GM21717 (cell line): ENCODE results near the gene FGF18.
"Not testable (repeated sequence)": the region's sequence is repeated elsewhere in the genome, so short reads cannot be mapped to it uniquely, and the experiment has no call there.

ENCODE experiments used
- ATAC-seq: cut with Tn5 transposase; IDR thresholded peaks from one replicate; pipeline ENCODE4 v1.9.1; 2021; ENCODE audit warnings: mild to moderate bottlenecking, moderate library complexity; ENCODE audit not compliant: unreplicated experiment

FGF18 gene

DNA sequence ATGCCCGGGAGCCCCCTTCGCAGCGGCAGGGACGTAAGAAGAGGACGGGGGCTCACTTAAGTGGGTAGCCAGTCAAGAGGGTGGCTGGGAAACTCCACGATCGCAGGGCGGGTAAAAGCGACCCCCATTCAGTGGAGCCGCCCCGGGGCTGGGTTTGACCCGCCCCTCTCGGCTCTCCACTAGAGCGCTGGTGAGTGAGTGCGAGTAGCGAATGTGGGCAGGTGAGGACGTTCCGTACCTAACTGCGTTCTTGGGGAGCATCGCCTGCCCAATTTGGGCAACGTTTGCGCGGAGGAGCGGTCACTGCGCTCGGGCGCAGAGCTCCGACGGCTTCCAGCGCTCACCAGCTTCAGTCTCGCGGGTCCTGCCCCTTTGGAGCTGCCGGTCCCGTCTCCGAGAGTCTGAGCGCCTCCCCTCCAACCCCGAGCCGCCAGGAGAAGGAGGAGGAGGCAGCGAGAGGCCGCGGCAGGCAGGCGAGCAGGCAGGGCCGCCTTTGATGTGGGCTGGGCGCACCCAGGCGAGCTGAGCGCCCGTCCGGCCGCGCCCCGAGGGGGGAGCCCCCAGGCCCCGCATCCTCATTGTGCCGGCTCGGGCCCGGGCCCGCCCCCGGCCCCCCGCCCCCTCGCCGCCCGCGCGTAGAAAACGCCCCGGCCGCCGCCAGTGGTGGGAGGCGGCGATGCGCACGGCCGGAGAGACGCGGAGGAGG, at the start of gene FGF18:
Gene FGF18, plus strand, starts transcription at position 666 of the 706 bp plus-strand sequence. CDS start 553 bp downstream, outside the sequence.
- ATAC-seq: peak; percentile 45

GRCh38 chr5:171369898-171370297, 49.5 kb upstream of the FGF18 start:
- no peak for ATAC-seq

- not testable (repeated sequence) for ATAC-seq
These were observed 48.6 kb upstream of the FGF18 start for GRCh38 chr5:171370881-171371280.

- ATAC-seq: no peak
These were observed 48.1 kb upstream of the FGF18 start for GRCh38 chr5:171371326-171371725.

DNA sequence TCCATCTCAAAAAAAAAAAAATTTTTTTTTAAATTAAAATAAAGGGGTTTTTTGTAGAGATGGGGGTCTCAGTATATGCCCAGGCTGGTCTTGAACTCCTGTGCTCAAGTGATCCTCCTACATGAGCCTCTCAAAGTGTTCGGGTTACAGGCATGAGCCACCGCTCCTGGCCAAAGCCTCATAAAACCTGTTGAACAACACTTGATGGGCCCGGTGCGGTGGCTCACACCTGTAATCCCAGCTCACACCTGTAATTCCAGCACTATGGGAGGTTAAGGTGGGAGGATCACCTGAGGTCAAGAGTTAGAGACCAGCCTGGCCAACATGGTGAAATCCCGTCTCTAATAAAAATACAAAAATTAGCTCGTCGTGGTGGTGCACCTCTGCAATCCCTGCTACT, 39.5 kb upstream of the FGF18 start:
- ATAC-seq: no peak

DNA sequence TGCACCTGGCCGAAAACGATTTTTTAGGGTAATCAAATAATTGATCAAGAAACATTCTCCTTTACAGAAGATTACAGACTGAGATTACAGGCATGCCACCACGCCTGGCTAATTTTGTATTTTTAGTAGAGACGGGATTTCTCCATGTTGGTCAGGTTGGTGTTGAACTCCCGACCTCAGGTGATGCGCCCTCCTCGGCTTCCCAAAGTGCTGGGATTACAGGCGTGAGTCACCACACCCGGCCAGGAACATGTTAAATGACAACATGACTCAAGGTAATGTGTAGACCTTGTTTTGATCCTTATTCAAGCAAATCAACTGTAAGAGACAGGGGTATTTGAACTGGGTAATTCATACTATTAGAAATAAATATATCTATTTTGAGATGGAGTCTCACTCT, 35.0 kb upstream of the FGF18 start:
- not testable (repeated sequence) for ATAC-seq

DNA sequence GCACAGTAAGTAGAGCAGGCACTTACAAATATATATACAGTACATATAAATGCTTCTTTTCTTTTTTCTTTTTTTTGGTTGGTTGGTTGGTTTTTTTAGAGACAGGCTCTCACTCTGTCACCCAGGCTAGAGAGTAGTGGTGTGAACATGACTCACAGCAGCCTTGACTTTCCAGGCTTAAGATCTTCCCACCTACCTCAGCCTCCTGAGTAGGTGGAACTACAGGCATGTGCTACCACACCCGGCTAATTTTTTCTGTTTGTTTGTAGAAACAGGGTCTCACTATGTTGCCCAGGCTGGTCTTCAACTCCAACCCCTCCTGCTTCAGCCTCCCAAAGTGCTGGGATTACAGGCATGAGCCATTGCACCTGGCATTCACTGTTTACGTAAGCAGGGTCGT, 34.4 kb upstream of the FGF18 start:
- ATAC-seq: not testable (repeated sequence)

DNA sequence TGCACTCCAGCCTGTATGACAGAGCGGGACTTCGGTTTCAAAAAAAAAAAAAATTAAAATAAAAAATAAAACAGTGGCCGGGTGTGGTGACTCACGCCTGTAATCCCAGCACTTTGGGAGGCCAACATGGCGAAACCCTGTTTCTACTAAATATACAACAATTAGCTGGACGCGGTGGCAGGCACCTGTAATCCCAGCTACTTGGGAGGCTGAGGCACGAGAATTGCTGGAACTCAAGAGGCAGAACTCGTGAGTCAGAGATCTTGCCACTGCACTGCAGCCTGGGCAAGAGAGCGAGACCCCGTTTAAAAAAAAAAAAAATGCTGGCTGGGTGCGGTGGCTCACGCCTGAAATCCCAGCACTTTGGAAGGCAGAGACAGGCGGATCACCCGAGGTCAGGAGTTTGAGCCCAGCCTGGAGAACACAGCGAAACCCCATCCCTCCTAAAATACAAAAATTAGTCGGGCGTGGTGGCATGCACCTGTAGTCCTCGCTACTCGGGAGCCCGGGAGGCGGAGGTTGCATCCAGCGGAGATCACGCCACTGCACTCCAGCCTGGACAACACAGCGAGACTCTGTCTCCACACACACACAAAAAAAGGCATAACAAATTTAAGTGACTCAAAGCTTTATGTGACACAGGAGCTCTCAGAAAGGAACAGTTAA, 33.3 kb upstream of the FGF18 start:
- no peak for ATAC-seq

- peak; percentile 1 for ATAC-seq
These were observed 32.5 kb upstream of the FGF18 start for GRCh38 chr5:171386861-171387344.

DNA sequence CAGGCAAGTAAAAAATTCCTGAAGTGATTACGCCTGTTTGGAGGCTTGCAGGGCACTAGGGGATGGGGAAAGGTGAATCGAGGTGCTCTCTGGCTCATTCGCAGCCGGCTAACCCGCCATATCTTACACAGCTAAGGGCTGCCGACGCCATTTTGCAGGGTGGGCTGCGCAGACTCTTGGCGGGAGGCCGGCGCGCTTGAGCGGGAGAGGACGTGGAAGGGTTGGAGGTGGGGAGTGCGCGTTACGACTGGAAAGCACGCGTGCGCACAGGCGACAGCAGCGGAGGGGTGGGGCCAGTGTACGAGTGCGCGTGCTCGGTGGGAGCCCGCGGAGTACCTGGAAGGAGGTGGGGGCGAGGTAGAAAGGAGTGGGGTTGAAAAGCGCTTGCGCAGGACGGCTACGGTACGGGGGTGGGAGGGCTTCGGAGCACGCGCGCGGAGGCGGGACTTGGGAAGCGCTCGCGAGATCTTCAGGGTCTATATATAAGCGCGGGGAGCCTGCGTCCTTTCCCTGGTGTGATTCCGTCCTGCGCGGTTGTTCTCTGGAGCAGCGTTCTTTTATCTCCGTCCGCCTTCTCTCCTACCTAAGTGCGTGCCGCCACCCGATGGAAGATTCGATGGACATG, 32.0 kb upstream of the FGF18 start, which contains the start of gene NPM1:
Gene NPM1, plus strand, starts transcription at position 505 of the 625 bp plus-strand sequence. Its CDS starts 100 bp downstream, at position 605.
- peak; percentile 80 for ATAC-seq

GRCh38 chr5:171387970-171388815, 31.3 kb upstream of the FGF18 start:
- ATAC-seq: peak; percentile 34

- peak; percentile 1 for ATAC-seq
These were observed 30.7 kb upstream of the FGF18 start for GRCh38 chr5:171388816-171389168.

- ATAC-seq: no peak
These were observed 28.4 kb upstream of the FGF18 start for GRCh38 chr5:171390883-171391677.

DNA sequence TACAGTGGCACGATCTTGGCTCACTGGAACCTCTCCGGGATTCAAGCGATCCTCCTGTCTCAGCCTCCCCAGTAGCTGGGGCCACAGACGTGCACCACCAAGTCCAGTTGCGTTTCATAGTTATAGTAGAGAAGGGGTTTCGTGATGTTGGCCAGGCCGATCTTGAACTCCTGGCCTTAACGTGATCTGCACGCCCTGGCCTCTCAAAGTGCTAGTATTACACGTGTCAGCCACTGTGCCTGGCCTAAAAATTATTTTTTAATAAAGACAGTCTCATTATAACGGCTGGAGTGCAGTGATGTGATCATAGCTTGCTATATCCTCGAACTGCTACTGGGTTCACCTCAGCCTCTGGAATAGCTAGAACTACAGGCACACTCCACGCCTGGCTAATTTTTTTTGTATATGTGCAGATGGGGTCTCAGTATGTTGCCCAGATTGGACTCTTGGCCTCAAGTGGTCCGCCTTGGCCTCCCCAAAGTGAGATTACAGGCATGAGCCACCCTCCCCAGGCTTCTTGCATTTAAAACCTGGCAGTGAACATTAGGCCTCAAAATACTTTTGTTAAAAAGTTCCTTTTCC, 27.4 kb upstream of the FGF18 start:
- ATAC-seq: no peak

DNA sequence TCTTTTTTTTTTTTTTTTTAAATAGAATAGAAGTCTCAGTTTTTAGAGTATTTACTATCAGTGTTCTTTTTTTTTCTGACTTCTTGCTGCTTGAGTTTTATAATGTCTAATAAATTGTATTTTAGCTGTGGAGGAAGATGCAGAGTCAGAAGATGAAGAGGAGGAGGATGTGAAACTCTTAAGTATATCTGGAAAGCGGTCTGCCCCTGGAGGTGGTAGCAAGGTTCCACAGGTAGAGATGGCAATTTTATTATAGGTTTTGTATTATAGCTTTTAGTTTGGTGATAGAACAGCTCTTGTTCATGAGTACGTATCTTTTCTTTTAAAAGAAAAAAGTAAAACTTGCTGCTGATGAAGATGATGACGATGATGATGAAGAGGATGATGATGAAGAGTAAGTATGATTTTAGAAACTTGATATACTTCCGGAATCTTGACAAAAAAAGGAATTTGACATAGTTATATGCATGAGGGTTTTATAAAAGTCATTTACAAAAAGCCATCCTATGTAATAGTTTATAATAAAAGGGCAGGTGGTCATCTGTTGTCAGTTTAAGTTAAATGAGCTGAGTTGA, 26.8 kb upstream of the FGF18 start:
- no peak for ATAC-seq

DNA sequence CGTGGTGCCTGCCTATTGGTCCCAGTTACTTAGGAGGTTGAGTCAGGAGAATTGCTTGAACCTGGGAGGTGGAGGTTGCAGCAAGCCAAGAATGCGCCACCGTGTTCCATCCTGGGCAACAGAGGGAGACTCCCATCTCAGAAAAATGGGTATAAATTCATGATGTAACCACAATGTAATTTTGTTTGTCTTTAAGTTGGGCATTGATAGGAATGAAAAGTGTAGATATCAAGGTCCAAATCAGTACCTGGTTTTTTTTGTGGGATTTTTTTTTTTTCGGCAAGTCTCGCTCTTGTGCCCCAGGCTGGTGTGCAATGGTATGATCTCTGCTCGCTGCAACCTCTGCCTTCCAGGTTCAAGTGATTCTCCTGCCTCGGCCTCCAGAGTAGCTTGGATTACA, 24.4 kb upstream of the FGF18 start:
- no peak for ATAC-seq

DNA sequence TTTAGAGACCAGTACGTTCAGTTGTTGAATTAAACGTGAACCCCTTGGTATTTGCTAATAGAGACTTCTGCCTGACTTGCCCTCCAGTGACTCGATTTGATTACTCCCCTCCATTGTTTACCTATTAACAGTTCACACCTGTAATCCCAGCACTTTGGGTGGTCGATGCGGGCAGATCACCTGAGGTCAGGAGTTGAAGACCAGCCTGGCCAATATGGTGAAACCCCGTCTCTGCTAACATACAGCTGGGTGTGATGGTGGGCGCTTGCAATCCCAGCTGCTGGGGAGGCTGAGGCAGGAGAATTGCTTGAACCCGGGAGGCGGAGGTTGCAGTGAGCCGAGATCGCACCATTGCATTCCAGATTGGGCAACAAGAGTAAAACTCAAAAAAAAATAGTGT, 22.9 kb upstream of the FGF18 start:
- ATAC-seq: not testable (repeated sequence)

GRCh38 chr5:171397190-171397589, 22.3 kb upstream of the FGF18 start:
- no peak for ATAC-seq

- ATAC-seq: no peak
These were observed 21.8 kb upstream of the FGF18 start for GRCh38 chr5:171397599-171397998.
